ENCODE results near the gene ZNF487.
"Not testable (repeated sequence)": the region's sequence is repeated elsewhere in the genome, so short reads cannot be mapped to it uniquely, and the experiment has no call there.

Gene ZNF487

GRCh38 chr10:43437141-43437870, 395 bp downstream of the ZNF487 start:
- no peak for DNase-seq (ENCODE audit: low read depth in 2 of 2)

GRCh38 chr10:43440463-43441134, 3.7 kb downstream of the ZNF487 start:
- no peak for DNase-seq (ENCODE audit: low read depth in 2 of 2)

- DNase-seq (ENCODE audit: low read depth in 2 of 2): no peak
Measured at GRCh38 chr10:43444323-43444722, 7.4 kb downstream of the ZNF487 start.

- no peak for DNase-seq (ENCODE audit: low read depth in 2 of 2)
Measured at GRCh38 chr10:43444897-43445466, 8.1 kb downstream of the ZNF487 start.

GRCh38 chr10:43446219-43447017, 9.5 kb downstream of the ZNF487 start:
- DNase-seq (ENCODE audit: low read depth in 2 of 2): not testable (repeated sequence)

DNA sequence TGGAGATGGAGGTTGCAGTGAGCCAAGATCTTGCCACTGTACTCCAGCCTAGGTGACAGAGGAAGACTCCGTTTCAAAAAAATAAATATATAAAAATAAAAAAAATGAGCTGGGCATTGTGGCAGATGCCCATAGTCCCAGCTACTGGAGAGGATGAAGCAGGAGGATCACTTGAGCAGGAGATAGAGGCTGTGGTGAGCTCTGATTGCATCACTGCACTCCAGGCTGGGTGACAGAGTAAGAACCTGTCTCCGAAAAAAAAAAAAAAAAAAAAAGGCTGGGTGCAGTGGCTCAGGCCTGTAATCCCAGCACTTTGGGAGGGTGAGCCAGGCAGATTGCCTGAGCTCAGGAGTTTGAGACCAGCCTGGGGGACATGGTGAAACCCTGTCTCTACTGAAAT, 11.8 kb downstream of the ZNF487 start:
- DNase-seq (ENCODE audit: low read depth in 2 of 2): no peak

DNA sequence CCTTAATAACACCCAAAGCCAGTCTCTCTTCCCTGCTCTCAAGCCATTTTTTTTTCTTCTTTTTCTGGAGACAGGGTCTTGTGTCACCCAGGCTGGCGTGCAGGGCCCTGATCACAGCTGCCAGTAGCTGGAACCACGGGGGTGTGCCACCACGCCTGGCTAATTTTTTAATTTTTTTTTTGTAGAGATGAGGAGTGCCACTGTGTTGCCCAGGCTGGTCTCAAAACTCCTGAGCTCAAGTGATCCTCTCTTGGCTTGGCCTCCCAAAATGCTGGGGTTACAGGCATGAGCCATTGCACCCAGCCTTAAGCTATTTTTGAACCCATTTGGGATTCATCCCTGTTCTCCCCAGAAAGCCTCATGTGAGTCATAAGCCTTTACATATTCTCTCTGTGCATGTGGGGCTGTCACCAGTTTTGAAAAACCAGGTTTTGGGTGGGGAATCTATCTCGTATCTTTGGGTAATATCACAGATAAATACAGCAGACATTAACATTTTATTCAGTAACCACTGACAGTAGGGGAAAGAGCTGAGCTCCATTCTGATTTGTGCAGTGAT, 15.5 kb downstream of the ZNF487 start:
- DNase-seq (ENCODE audit: low read depth in 2 of 2): no peak

- no peak for DNase-seq (ENCODE audit: low read depth in 2 of 2)
Measured at GRCh38 chr10:43453266-43453831, 16.4 kb downstream of the ZNF487 start.

- DNase-seq (ENCODE audit: low read depth in 2 of 2): not testable (repeated sequence)
Measured at GRCh38 chr10:43454025-43454424, 17.1 kb downstream of the ZNF487 start.

DNA sequence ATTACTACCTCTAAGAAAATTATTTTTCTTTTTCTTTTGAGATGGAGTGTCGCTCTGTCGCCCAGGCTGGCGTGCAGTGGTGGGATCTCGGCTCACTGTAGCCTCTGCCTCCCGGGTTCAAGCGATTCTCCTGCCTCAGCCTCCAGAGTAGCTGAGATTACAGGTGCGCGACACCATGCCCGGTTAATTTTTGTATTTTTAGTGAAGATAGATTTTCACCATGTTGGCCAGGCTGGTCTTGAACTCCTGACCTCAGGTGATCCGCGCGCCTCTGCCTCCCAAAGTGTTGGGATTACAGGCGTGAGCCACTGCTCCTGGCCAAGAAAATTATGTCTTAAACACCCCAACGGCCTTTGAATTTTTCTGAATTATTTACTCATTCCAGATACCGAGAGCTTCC, 19.6 kb downstream of the ZNF487 start:
- not testable (repeated sequence) for DNase-seq (ENCODE audit: low read depth in 2 of 2)

DNA sequence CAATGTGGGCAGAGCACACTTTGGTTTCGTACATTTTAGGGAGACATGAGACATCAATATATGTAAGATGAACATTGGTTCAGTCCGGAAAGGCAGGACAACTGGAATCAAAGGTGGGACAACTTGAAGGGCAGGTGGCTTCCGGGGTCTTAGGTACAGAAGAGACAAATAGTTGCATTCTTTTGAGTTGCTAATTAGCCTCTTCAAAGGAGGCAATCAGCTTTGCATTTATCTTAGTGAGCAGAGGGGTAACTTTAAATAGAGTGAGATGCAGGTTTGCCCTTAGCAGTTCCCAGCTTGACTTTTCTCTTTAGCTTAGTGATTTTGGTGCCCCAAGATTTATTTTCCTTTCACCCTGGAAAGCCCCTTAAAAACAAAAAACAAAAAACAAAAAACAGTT, 21.3 kb downstream of the ZNF487 start:
- DNase-seq (ENCODE audit: low read depth in 2 of 2): no peak

DNA sequence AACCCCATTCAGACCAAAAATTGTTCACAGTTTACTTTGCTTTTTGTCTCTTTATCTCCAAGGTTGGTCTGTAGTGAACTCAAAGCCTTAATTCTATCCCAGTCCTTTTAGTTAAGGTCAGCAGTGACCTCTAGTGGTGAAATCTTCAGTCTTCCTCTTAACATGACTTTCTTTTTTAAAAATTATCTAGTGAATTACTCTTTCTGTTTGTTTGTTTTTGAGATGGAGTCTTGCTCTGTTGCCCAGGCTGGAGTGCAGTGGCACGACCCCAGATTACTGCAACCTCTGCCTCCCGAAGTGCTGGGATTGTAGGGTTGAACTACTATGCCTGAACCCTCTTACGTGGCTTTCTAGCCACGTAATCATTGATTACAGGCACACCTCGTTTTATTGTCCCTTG, 25.0 kb downstream of the ZNF487 start:
- DNase-seq (ENCODE audit: low read depth in 2 of 2): no peak

- not testable (repeated sequence) for DNase-seq (ENCODE audit: low read depth in 2 of 2)
Measured at GRCh38 chr10:43465086-43465735, 28.3 kb downstream of the ZNF487 start.

GRCh38 chr10:43465736-43466120, 28.8 kb downstream of the ZNF487 start:
- DNase-seq (ENCODE audit: low read depth in 2 of 2): not testable (repeated sequence)

- DNase-seq (ENCODE audit: low read depth in 2 of 2): no peak
Measured at GRCh38 chr10:43471146-43471545, 34.2 kb downstream of the ZNF487 start.

DNA sequence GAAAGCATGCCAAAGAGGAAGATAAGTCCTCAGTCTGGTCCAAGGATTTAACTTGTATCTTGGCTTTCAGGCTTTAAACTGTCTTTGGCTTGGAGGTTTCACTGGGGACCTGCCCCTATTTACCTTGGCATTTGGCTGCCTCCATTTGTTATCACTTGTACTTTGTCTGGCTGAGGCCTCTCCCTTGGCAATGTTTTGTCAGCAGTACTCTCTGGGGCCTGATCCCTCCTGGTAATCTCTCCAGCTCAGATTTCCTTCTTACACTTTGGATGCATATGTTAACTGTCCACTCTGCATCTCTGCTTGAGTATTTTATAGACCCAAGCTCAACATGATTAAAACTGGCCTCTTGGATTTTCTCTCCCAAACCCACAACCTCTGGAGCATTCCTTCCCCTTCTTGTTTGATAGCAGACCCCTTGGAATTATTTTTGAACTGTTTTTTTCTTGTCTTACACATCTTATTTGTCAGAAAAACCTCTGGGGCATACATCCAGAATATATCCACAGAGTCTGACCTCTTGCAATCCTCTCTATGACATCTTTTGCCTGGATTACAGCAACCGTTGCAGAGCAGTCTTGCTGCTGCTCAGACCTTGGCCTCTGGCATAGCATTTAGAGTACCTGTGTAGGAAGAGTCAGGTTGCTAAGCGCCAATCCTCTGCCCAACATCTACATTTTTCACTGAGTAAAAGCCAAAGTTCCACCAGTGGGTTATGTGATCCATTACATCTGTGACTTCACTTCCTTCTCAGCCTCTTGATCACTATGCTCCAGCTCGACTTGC, 35.2 kb downstream of the ZNF487 start:
- DNase-seq (ENCODE audit: low read depth in 2 of 2): no peak

- no peak for DNase-seq (ENCODE audit: low read depth in 2 of 2)
Measured at GRCh38 chr10:43479275-43479674, 42.4 kb downstream of the ZNF487 start.

- DNase-seq (ENCODE audit: low read depth in 2 of 2): no peak
Measured at GRCh38 chr10:43482319-43483078, 45.6 kb downstream of the ZNF487 start.

DNA sequence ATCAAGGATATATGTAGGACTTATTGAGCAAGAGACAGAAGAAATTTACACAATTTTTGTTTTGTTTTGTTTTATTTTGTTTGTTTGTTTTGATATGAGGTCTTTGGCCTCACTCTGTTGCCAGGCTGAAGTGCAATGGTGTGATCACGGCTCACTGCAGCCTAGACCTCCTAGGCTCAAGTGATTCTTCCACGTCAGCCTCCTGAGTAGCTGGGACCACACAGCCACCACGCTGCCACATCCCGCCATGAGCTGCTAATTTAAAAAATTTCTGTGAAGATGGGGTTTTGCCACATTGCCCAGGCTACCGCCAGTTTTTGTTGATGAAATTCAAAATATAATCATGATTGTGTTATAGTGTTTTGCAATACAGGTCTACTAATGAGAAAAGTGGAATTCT, 54.9 kb downstream of the ZNF487 start:
- DNase-seq (ENCODE audit: low read depth in 2 of 2): no peak

DNA sequence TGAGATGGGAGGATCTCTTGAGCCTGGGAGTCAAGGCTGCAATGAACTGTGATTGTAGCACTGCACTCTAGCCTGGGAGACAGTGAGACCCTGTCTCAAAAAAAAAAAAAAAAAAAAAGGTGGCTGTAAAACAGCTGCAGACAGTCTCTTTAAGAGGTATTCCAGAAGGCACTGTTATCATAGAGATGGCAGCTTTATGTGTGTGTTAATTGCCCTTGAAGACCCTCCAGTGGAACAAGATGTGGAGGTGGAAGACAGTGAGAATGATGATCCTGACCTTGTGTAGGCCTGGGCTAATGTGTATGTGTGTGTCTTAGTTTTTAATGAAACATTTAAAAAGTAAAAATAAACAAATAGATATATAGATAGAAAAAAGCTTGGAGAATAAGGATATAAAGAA, 66.0 kb downstream of the ZNF487 start:
- DNase-seq (ENCODE audit: low read depth in 2 of 2): no peak

Data from activated CD8-positive, alpha-beta memory T cell treated with anti-CD3 and anti-CD28 coated beads for 4 hours (primary cell).